ENCODE measurements around the gene PRPS1.

- no peak for TF ChIP-seq CTCF (IDR thresholded peaks at IDR 0.05; ENCODE audit: low read depth, low read length)
- TF ChIP-seq EZH2phosphoT487 (IDR thresholded peaks at IDR 0.05; ENCODE audit: low read depth) = no peak
Measured at GRCh38 chrX:107597791-107598190, 30.5 kb upstream of the PRPS1 start.
